ENCODE data around the gene MEI4.

The MEI4 gene

GRCh38 chr6:77972334-77972733 lies 319.5 kb downstream of the MEI4 start:
- no peak overlapping the region for H3K4me2 ChIP-seq (ENCODE audit: low read length)
- H3K27me3 ChIP-seq (ENCODE audit: insufficient read depth, low read length, poor library complexity), result no peaks in the 10 kb centered on the region
- no peak overlapping the region for H3K18ac ChIP-seq (ENCODE audit: low read length)
- H3K4ac ChIP-seq (ENCODE audit: low read depth, low read length), result no peak overlapping the region
- no peak overlapping the region for H4K5ac ChIP-seq (ENCODE audit: low read length)
- H3K56ac ChIP-seq (ENCODE audit: low read length), result no peak overlapping the region
- H2AK5ac ChIP-seq (ENCODE audit: low read length), result no peak overlapping the region
- H2BK120ac ChIP-seq (ENCODE audit: low read depth, low read length), result no peak overlapping the region
- no peak overlapping the region for H4K8ac ChIP-seq (ENCODE audit: low read depth, low read length)
- no peaks in the 10 kb centered on the region for H3K79me2 ChIP-seq (ENCODE audit: control insufficient read depth, insufficient read depth, low read length)
- no peak overlapping the region for H3K4me3 ChIP-seq (ENCODE audit: low read length)
- H3K23ac ChIP-seq (ENCODE audit: low read length), result no peak overlapping the region
- no peaks in the 10 kb centered on the region for H3K36me3 ChIP-seq (ENCODE audit: control insufficient read depth, insufficient read depth, low read length)
- no peak overlapping the region for H2BK5ac ChIP-seq (ENCODE audit: low read length)
- no peaks in the 10 kb centered on the region for H3K4me1 ChIP-seq (ENCODE audit: control insufficient read depth, low read depth, low read length)
- DNase-seq, result no peak
- no peak overlapping the region for H3K27ac ChIP-seq (ENCODE audit: low read depth, low read length)
- H3K79me1 ChIP-seq (ENCODE audit: low read length), result no peaks in the 10 kb centered on the region
- no peak overlapping the region for H2BK15ac ChIP-seq (replicated peaks; ENCODE audit: low read depth)
- no peak overlapping the region for H3K9ac ChIP-seq (ENCODE audit: low read length)

Measured in mesendoderm (in vitro differentiated cells).